Measurements from ENCODE around the gene DIDO1. TPM values are rescaled to one million over a fixed set of nuclear protein-coding genes. Genes with fewer than 3 reads are reported as not detected.

The DIDO1 gene
- total and polyA plus RNA-seq, 2 of the 13 experiments (the other 11 are each of a cell fraction or from before 2014, with no cell fraction given) = 75.0 to 75.1 TPM

GRCh38 chr20:62861726-62862336, 64.5 kb downstream of the DIDO1 start, which contains the start of gene TCFL5 (continued):
- TF ChIP-seq, protein P1, sequence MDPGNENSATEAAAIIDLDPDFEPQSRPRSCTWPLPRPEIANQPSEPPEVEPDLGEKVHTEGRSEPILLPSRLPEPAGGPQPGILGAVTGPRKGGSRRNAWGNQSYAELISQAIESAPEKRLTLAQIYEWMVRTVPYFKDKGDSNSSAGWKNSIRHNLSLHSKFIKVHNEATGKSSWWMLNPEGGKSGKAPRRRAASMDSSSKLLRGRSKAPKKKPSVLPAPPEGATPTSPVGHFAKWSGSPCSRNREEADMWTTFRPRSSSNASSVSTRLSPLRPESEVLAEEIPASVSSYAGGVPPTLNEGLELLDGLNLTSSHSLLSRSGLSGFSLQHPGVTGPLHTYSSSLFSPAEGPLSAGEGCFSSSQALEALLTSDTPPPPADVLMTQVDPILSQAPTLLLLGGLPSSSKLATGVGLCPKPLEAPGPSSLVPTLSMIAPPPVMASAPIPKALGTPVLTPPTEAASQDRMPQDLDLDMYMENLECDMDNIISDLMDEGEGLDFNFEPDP (CRISPR knock-in tag; conservative IDR thresholded peaks at IDR 0.05) = no peak
- no peak for TF ChIP-seq ZNF383 (CRISPR knock-in tag; IDR thresholded peaks at IDR 0.05; ENCODE audit: borderline replicate concordance)
- TF ChIP-seq REPIN1 (CRISPR knock-in tag; IDR thresholded peaks at IDR 0.05; ENCODE audit: borderline replicate concordance, low read depth) = peak; percentile 96
- peak; percentile 82 for TF ChIP-seq SNAPC4 (CRISPR knock-in tag; IDR thresholded peaks at IDR 0.05)
- no peak for TF ChIP-seq SIN3B (IDR thresholded peaks at IDR 0.05; ENCODE audit: low read length)
- TF ChIP-seq TP53 (CRISPR knock-in tag; conservative IDR thresholded peaks at IDR 0.05) = peak; percentile 90
- TF ChIP-seq ZBTB42 (CRISPR knock-in tag; IDR thresholded peaks at IDR 0.05) = no peak
- no peak for TF ChIP-seq CSRNP2 (CRISPR knock-in tag; conservative IDR thresholded peaks at IDR 0.05; ENCODE audit: low read depth)
- TF ChIP-seq, protein P2, sequence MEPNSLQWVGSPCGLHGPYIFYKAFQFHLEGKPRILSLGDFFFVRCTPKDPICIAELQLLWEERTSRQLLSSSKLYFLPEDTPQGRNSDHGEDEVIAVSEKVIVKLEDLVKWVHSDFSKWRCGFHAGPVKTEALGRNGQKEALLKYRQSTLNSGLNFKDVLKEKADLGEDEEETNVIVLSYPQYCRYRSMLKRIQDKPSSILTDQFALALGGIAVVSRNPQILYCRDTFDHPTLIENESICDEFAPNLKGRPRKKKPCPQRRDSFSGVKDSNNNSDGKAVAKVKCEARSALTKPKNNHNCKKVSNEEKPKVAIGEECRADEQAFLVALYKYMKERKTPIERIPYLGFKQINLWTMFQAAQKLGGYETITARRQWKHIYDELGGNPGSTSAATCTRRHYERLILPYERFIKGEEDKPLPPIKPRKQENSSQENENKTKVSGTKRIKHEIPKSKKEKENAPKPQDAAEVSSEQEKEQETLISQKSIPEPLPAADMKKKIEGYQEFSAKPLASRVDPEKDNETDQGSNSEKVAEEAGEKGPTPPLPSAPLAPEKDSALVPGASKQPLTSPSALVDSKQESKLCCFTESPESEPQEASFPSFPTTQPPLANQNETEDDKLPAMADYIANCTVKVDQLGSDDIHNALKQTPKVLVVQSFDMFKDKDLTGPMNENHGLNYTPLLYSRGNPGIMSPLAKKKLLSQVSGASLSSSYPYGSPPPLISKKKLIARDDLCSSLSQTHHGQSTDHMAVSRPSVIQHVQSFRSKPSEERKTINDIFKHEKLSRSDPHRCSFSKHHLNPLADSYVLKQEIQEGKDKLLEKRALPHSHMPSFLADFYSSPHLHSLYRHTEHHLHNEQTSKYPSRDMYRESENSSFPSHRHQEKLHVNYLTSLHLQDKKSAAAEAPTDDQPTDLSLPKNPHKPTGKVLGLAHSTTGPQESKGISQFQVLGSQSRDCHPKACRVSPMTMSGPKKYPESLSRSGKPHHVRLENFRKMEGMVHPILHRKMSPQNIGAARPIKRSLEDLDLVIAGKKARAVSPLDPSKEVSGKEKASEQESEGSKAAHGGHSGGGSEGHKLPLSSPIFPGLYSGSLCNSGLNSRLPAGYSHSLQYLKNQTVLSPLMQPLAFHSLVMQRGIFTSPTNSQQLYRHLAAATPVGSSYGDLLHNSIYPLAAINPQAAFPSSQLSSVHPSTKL (CRISPR knock-in tag; IDR thresholded peaks at IDR 0.05) = peak; percentile 77
- no peak for TF ChIP-seq ZNF496 (CRISPR knock-in tag; IDR thresholded peaks at IDR 0.05; ENCODE audit: insufficient replicate concordance)
- TF ChIP-seq CREM (IDR thresholded peaks at IDR 0.05) = peak; percentile 51
- no peak for TF ChIP-seq CREM (CRISPR knock-in tag; IDR thresholded peaks at IDR 0.05)
- no peak for TF ChIP-seq ZNF33A (CRISPR knock-in tag; IDR thresholded peaks at IDR 0.05; ENCODE audit: borderline replicate concordance)
- TF ChIP-seq TBP (CRISPR knock-in tag; IDR thresholded peaks at IDR 0.05) = peak; percentile 61; the same call in 1 of the 2 replicates
- TF ChIP-seq ZNF784 (CRISPR knock-in tag; IDR thresholded peaks at IDR 0.05; ENCODE audit: borderline replicate concordance) = peak; percentile 86; the same call in 1 of the 2 replicates

All from HepG2 (cell line).